GM13976 (cell line): Measurements from ENCODE around the gene IPO11.

Experiments
- DNase-seq: peaks from one replicate; pipeline ENCODE4 v3.0.0; 2012; ENCODE audit warnings: low spot score
- CTCF ChIP-seq: IDR thresholded peaks from 2 replicates; pipeline ENCODE4 v1.5.1; 2012; ENCODE audit warnings: borderline replicate concordance, mild to moderate bottlenecking; ENCODE audit not compliant: insufficient read depth; ENCODE audit errors: extremely low read depth, missing control alignments, control extremely low read depth
- in situ Hi-C: fragments of 300-500 bp; cut with MboI; formaldehyde crosslinking; loops from one replicate; pipeline ENCODE4 v1.12.0; 2022; ENCODE audit warnings: low sequenced_read_pairs, mixed read lengths, inconsistent platforms; ENCODE audit not compliant: unreplicated experiment

The IPO11 gene

GRCh38 chr5:62577488-62577887, 164.9 kb downstream of the IPO11 start:
- no peak for TF ChIP-seq CTCF
- in situ Hi-C loops: loop anchor here (25.0 kb wide), 1 partner anchor 365 kb away; no protein-coding TSS in a partner anchor
- no peak for DNase-seq

- in situ Hi-C loops: loop anchor here (25.0 kb wide), 1 partner anchor 366 kb away; no protein-coding TSS in a partner anchor
- TF ChIP-seq CTCF: no peak
- no peak for DNase-seq
Measured at GRCh38 chr5:62578540-62578939, 166.0 kb downstream of the IPO11 start, which contains the start of gene LRRC70. TSS of gene LRRC70 (plus strand) at chr5:62578819. CDS start at chr5:62579439, 620 bp downstream.

DNA sequence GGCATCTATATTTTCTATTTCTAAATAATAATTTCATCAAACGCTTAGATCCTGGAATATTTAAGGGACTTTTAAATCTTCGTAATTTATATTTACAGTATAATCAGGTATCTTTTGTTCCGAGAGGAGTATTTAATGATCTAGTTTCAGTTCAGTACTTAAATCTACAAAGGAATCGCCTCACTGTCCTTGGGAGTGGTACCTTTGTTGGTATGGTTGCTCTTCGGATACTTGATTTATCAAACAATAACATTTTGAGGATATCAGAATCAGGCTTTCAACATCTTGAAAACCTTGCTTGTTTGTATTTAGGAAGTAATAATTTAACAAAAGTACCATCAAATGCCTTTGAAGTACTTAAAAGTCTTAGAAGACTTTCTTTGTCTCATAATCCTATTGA, 167.2 kb downstream of the IPO11 start:
- TF ChIP-seq CTCF: no peak
- in situ Hi-C loops: loop anchor here (25.0 kb wide), 1 partner anchor 367 kb away; no protein-coding TSS in a partner anchor
- no peak for DNase-seq

- in situ Hi-C loops: loop anchor here (25.0 kb wide), 1 partner anchor 370 kb away; no protein-coding TSS in a partner anchor
- no peak for TF ChIP-seq CTCF
- DNase-seq: no peak
Measured at GRCh38 chr5:62581836-62582597, 169.5 kb downstream of the IPO11 start.

DNA sequence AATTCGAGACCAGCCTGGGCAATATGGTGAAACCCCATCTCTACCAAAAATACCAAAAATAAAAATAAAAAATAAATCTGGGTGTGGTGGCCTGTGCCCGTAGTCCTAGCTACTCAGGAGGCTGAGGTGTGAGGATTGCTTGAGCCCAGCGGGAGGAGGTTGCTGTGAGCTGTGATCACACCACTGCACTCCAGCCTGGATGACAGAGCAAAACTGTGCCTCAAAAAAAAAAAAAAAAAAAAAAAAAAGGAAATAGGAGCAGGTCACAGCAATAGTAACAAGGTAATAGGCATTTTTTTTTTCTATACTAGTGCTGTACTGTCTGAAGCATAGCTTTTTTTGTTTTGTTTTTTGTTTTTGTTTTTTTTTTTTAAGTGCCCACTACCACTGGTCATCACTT, 171.8 kb downstream of the IPO11 start:
- no peak for DNase-seq
- in situ Hi-C loops: loop anchor here (25.0 kb wide), 1 partner anchor 372 kb away; no protein-coding TSS in a partner anchor
- no peak for TF ChIP-seq CTCF

GRCh38 chr5:62585306-62585705, 172.7 kb downstream of the IPO11 start:
- no peak for TF ChIP-seq CTCF
- in situ Hi-C loops: loop anchor here (25.0 kb wide), 1 partner anchor 373 kb away; no protein-coding TSS in a partner anchor
- DNase-seq: no peak
